MM.1S (cell line): Measurements from ENCODE around the gene SIAH1.

Experiments
- DNase-seq: peaks from one replicate; pipeline ENCODE4 v3.0.0-alpha.2; 2015
- H2AFZ ChIP-seq: fragments of 300-600 bp; sonication (generic); 2 replicates; pipeline ENCODE4 v1.6.0; 2016; ENCODE audit warnings: antibody characterized with exemption, low read length
- H3F3A ChIP-seq: fragments of 300-600 bp; sonication (generic); 2 replicates; pipeline ENCODE4 v1.6.1; 2016; ENCODE audit warnings: mild to moderate bottlenecking, antibody characterized with exemption, low read length, moderate library complexity, mixed read lengths; ENCODE audit not compliant: insufficient read depth
- H3K27ac ChIP-seq: fragments of 300-600 bp; sonication (generic); 2 replicates; pipeline ENCODE4 v1.5.1; 2016; ENCODE audit warnings: mild to moderate bottlenecking, low read length
- H3K27me3 ChIP-seq: fragments of 300-600 bp; sonication (generic); replicated peaks from 2 replicates; pipeline ENCODE4 v1.6.0; 2016; ENCODE audit warnings: low read length; ENCODE audit not compliant: insufficient read depth
- H3K36me3 ChIP-seq: fragments of 300-600 bp; sonication (generic); replicated peaks from 2 replicates; pipeline ENCODE4 v1.6.1; 2016; ENCODE audit warnings: mild to moderate bottlenecking, low read length, mixed read lengths; ENCODE audit not compliant: insufficient read depth
- H3K4me1 ChIP-seq: fragments of 300-600 bp; sonication (generic); 2 replicates; pipeline ENCODE4 v1.6.1; 2016; ENCODE audit warnings: low read length, mixed read lengths
- H3K4me2 ChIP-seq: fragments of 300-600 bp; sonication (generic); 2 replicates; pipeline ENCODE4 v1.6.0; 2016; ENCODE audit warnings: low read depth, low read length
- H3K4me3 ChIP-seq: fragments of 300-600 bp; sonication (generic); 2 replicates; pipeline ENCODE4 v1.5.1; 2016; ENCODE audit warnings: low read length, mixed read lengths
- H3K79me2 ChIP-seq: fragments of 300-600 bp; sonication (generic); 2 replicates; pipeline ENCODE4 v1.6.1; 2016; ENCODE audit warnings: mixed run types, low read length, mixed read lengths
- H3K9ac ChIP-seq: fragments of 300-600 bp; sonication (generic); 2 replicates; pipeline ENCODE4 v1.6.1; 2016; ENCODE audit warnings: low read length, mixed read lengths
- H3K9me2 ChIP-seq: fragments of 300-600 bp; sonication (generic); replicated peaks from 2 replicates; pipeline ENCODE4 v1.6.1; 2016; ENCODE audit warnings: mild to moderate bottlenecking, low read length, mixed read lengths; ENCODE audit not compliant: insufficient read depth
- H3K9me3 ChIP-seq: fragments of 300-600 bp; sonication (generic); replicated peaks from 2 replicates; pipeline ENCODE4 v1.6.1; 2016; ENCODE audit warnings: mild to moderate bottlenecking, low read length, mixed read lengths; ENCODE audit not compliant: insufficient read depth
- H4K20me1 ChIP-seq: fragments of 300-600 bp; sonication (generic); 2 replicates; pipeline ENCODE4 v1.6.1; 2016; ENCODE audit warnings: mild to moderate bottlenecking, low read length, moderate library complexity, mixed read lengths; ENCODE audit not compliant: insufficient read depth
- CTCF ChIP-seq: fragments of 300-600 bp; sonication (generic); IDR thresholded peaks from 2 replicates; pipeline ENCODE4 v1.5.1; 2016; ENCODE audit warnings: antibody characterized with exemption, low read length, mixed read lengths
- EZH2 ChIP-seq: fragments of 300-600 bp; sonication (generic); optimal IDR thresholded peaks from 2 replicates; pipeline ENCODE3; 2017; ENCODE audit warnings: low read depth, mild to moderate bottlenecking, antibody characterized with exemption, low read length, mixed read lengths
- EZH2phosphoT487 ChIP-seq: fragments of 300-600 bp; sonication (generic); IDR thresholded peaks from 2 replicates; pipeline ENCODE4 v1.6.1; 2018; ENCODE audit warnings: antibody characterized with exemption, low read length

SIAH1 gene

GRCh38 chr16:48385253-48386150 lies at the start of gene SIAH1:
SIAH1 (minus strand) TSS chr16:48385413; CDS start chr16:48362428, 22,985 bp downstream.
- no peak for TF ChIP-seq EZH2
- TF ChIP-seq EZH2phosphoT487, result no peak
- no peak for TF ChIP-seq CTCF
- H3K4me3 ChIP-seq, result peak within 1 kb of the TSS; percentile 88
- peak; percentile 82 for DNase-seq

GRCh38 chr16:48434653-48435317 lies 49.6 kb upstream of the SIAH1 start:
- no peak for DNase-seq
- H3K4me2 ChIP-seq, result no peak overlapping the region
- H3K36me3 ChIP-seq, result no peaks in the 10 kb centered on the region
- H4K20me1 ChIP-seq, result no peaks in the 10 kb centered on the region
- TF ChIP-seq CTCF, result no peak
- no peak for TF ChIP-seq EZH2
- TF ChIP-seq EZH2phosphoT487, result no peak
- H3K9me3 ChIP-seq, result no peaks in the 10 kb centered on the region
- H3K27ac ChIP-seq, result no peak overlapping the region
- no peak overlapping the region for H3K9ac ChIP-seq
- H3K79me2 ChIP-seq, result no peaks in the 10 kb centered on the region
- no peaks in the 10 kb centered on the region for H3F3A ChIP-seq
- H3K4me1 ChIP-seq, result peaks cover 4% of the 10 kb centered on the region
- no peaks in the 10 kb centered on the region for H3K9me2 ChIP-seq
- H2AFZ ChIP-seq, result peak overlapping the region; percentile 10; the same call in 1 of the 2 replicates
- H3K27me3 ChIP-seq, result no peaks in the 10 kb centered on the region
- no peak overlapping the region for H3K4me3 ChIP-seq

More at GRCh38 chr16:48385253-48386150, at the start of gene SIAH1:
- Histone ChIP-seq H3K4me1 (no peaks in the 10 kb centered on the region), H3K36me3 (no peaks in the 10 kb centered on the region), H3K9me2 (no peaks in the 10 kb centered on the region), H4K20me1 (peaks cover 8% of the 10 kb centered on the region), H3K9ac (peak within 1 kb of the TSS; percentile 85), H3K27ac (peak within 1 kb of the TSS; percentile 48; the same call in 1 of the 2 replicates), H3K4me2 (peak within 1 kb of the TSS; percentile 89), H3F3A (peaks cover 5% of the 10 kb centered on the region), H3K27me3 (no peaks in the 10 kb centered on the region), H3K9me3 (no peaks in the 10 kb centered on the region), H3K79me2 (peaks cover 40% of the 10 kb centered on the region), H2AFZ (peak within 1 kb of the TSS; percentile 99)

- Histone ChIP-seq H3K4me3 (no peak overlapping the region), H3K4me2 (no peak overlapping the region), H2AFZ (no peak overlapping the region), H3K9me2 (no peaks in the 10 kb centered on the region), H3K27ac (no peak overlapping the region), H3K9ac (no peak overlapping the region), H3K79me2 (no peaks in the 10 kb centered on the region), H3K4me1 (peaks cover 4% of the 10 kb centered on the region), H3F3A (no peaks in the 10 kb centered on the region), H3K27me3 (no peaks in the 10 kb centered on the region), H3K9me3 (no peaks in the 10 kb centered on the region), H4K20me1 (no peaks in the 10 kb centered on the region), H3K36me3 (no peaks in the 10 kb centered on the region)
- TF ChIP-seq EZH2phosphoT487 (no peak), EZH2 (no peak), CTCF (no peak)
- DNase-seq, result no peak
Observed at GRCh38 chr16:48433850-48434530, 48.8 kb upstream of the SIAH1 start.
